Sciatic nerve (tissue), 2 donors: ENCODE results near the gene ENOPH1. TPM values are rescaled to one million over a fixed set of nuclear protein-coding genes. Genes with fewer than 3 reads are reported as not detected.
A peak's percentile ranks its signal among the peaks of the same experiment; 100 is the strongest.
"Not testable (repeated sequence)": the region's sequence is repeated elsewhere in the genome, so short reads cannot be mapped to it uniquely, and the experiment has no call there.

Experiments
- ATAC-seq: fragments of 200-7000 bp; cut with Tn5 transposase; one replicate; pipeline ENCODE4 v1.9.1; 2020; ENCODE audit warnings: mild to moderate bottlenecking, moderate library complexity
- DNase-seq: peaks from one replicate; pipeline ENCODE4 v3.0.0-alpha.2; 2020; ENCODE audit warnings: low spot score
- intact Hi-C: fragments of 100-400 bp; cut with DNase I; formaldehyde crosslinking; loops from one replicate; pipeline ENCODE4 v1.14.2; 2022
- total RNA-seq: library from RNA; stranded (reverse); fragmentation: NEBNext Ultra II Directional; extraction: Animal tissue kit (Norgen Biotek cat#: 25700); gene quantifications from one replicate; pipeline ENCODE4 v1.2.1, GENCODE V29; 2021
- donor health status: DM: no; HTN: no; CAD: no.
- donor health status: DM: no; HTN: no; CAD: no.

Gene ENOPH1
- total RNA-seq, result 30.0 TPM

DNA sequence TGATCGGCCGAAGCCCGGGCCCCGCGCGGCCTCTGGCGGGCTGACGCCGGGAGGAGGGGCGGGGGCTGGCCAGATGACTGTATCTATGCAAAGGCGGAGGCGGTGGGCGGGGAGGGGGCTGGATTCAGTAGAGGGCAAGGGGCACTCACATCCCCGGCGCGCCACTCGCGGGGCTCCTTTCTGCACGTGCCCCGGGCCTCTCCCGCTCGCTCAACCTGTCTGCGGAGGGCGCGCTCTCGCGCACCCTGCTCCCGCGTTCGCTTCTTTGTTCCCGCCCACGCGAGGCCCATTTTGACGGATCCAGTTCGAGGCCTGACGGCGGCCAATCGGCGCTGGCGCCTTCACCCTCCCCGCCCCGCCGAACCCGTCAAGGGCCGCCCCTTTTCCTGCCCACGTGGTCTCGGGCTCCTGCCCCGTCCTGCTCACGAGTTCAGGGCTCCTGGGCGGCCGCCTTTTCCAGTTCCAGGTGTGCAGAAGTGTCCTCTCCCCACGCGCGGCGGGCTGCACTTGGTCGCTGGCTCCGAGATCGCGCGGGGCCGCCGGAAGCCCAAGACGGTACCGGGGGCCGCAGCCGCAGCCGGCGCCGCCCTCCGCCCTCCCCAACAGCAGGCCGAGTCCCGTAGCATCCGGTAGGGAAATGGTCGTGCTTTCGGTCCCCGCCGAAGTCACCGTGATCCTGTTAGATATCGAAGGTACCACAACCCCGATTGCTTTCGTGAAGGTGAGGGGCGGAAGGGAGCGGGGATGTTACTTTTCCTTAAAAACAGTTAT lies at the start of gene ENOPH1, which contains the start of gene HNRNPDL:
Gene ENOPH1, plus strand, starts transcription at position 398 of the 771 bp plus-strand sequence. Its CDS starts 240 bp downstream, at position 638.
Gene HNRNPDL, minus strand, starts transcription at position 270 of the 771 bp plus-strand sequence. CDS start 772 bp downstream, outside the sequence.
- intact Hi-C loops, result no loop called here
- DNase-seq (peak; percentile 99), ATAC-seq (peak; percentile 94)

DNA sequence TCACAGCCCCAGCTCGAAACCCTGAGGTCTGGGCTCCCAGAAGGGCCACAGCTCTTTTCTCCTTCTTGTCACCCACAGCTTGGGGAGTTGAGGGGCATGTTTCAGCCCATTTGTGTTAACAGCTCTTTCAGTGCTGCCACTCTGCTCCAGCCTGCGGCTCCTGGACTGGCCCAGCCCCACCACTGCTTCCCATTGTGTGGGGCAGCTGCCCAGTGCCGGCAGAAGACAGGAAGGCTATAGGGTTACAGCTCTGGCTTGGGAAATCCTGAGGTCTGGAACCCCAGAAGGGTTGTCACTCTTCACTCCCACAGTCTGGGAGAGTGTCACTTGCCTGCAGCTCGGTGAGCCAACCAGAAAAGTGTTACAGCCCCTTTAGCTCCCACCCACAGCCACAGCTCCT lies 49.6 kb upstream of the ENOPH1 start:
- no peak for DNase-seq
- ATAC-seq, result no peak
- intact Hi-C loops, result loop anchor here (5.0 kb wide), 1 partner anchor 421 kb away; no protein-coding TSS in a partner anchor

- ATAC-seq (no peak), DNase-seq (no peak)
- intact Hi-C loops, result loop anchor here (5.0 kb wide), 1 partner anchor 421 kb away; no protein-coding TSS in a partner anchor
Observed at GRCh38 chr4:82381235-82381634, 49.2 kb upstream of the ENOPH1 start.

DNA sequence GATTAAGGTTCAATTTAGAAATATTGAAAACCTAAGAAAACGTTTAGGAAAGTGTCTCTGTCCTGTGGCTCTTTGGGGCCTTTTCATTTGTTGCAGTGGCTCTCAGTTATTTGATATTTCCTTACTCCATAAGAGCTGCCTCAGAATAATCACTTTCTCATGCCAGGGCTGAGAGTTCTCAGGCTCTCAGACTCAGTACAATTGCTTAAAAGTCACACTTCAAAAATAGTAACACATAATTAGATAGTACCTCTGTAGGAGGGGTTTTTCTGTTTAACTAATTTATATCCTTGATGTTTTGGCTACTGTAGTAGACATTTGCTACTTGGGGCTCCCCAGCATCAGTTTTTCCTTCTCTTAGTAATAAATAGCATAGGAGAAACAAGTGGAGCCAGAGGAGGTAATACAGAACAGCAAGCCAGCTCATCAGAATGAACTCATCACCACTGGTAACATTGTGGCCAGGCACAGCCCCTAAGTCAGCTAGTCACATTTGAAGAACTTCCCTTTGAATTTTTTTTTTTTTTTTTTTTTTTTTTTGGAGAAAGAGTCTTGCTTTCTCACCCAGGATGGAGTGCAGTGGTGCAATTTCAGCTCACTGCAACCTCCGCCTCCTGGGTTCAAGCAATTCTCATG lies 48.6 kb upstream of the ENOPH1 start:
- ATAC-seq (no peak), DNase-seq (no peak)
- intact Hi-C loops, result loop anchor here (5.0 kb wide), 1 partner anchor 421 kb away; no protein-coding TSS in a partner anchor

DNA sequence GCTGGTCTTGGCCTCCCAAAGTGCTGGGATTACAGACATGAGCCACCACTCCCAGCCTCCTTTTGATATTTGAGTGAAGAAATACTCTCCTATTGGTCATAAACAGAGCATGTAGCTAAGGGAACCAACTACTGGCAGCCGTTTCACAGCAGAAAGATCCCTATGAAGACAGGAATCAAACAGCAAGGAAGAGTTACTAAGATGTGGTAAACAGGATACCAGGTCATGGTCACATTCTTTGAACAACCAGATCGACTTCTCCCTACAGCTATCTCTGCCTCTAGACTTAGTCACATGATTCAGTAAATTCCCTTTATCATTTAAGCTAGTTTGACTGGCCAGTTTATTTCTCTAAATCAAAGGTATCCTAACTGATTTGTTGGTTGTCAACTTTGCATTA lies 47.6 kb upstream of the ENOPH1 start:
- intact Hi-C loops, result loop anchor here (5.0 kb wide), 1 partner anchor 420 kb away; no protein-coding TSS in a partner anchor
- ATAC-seq (no peak), DNase-seq (no peak)

GRCh38 chr4:82386312-82386711 lies 44.1 kb upstream of the ENOPH1 start:
- DNase-seq, intact Hi-C loops: not testable (repeated sequence)

GRCh38 chr4:82388405-82388804 lies 42.0 kb upstream of the ENOPH1 start:
- DNase-seq (no peak), ATAC-seq (no peak)
- intact Hi-C loops, result no loop called here

More at GRCh38 chr4:82386312-82386711, 44.1 kb upstream of the ENOPH1 start:
- not testable (repeated sequence) for ATAC-seq

DNA sequence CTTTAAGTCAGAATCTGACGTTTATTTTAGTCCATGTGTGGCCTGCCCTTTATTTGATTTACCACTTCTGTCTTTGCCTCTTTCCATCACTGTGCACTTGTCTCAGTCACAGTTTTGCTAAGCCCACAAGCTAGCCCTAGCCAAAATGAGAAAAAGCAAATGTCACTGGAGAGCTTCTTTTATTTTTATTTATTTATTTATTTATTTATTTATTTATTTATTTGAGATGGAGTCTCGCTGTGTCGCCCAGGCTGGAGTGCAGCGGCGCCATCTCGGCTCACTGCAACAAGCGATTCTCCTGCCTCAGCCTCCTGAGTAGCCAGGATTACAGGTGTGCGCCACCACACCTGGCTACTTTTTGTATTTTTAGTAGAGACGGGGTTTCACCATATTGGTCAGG lies 40.3 kb upstream of the ENOPH1 start:
- intact Hi-C loops, DNase-seq, ATAC-seq: not testable (repeated sequence)

- no peak for ATAC-seq
- intact Hi-C loops, result no loop called here
- no peak for DNase-seq
Observed at GRCh38 chr4:82394896-82395295, 35.5 kb upstream of the ENOPH1 start.

GRCh38 chr4:82397527-82397926 lies 32.9 kb upstream of the ENOPH1 start:
- DNase-seq, result no peak
- no peak for ATAC-seq
- intact Hi-C loops, result no loop called here

DNA sequence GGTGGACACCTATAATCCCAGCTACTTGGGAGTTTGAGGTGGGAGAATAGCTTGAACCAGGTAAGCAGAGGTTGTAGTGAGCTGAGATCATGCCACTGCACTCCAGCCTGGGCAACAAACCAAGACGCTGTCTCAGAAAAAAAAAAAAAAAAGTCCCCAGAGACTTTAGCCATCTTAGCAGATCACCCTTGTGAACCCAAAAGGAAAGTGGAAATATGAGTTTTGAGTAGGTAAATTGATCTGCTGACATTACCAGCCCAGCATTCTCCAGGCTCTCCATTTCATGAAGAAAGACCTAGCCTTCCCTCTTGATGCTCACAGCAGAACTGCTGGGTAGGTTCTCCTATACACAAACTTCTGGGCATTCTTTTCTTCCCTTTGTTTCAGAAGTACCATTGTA lies 32.1 kb upstream of the ENOPH1 start:
- intact Hi-C loops, result no loop called here
- DNase-seq (no peak), ATAC-seq (no peak)

- ATAC-seq (no peak), DNase-seq (no peak)
- intact Hi-C loops, result no loop called here
Observed at GRCh38 chr4:82401600-82401999, 28.8 kb upstream of the ENOPH1 start.

DNA sequence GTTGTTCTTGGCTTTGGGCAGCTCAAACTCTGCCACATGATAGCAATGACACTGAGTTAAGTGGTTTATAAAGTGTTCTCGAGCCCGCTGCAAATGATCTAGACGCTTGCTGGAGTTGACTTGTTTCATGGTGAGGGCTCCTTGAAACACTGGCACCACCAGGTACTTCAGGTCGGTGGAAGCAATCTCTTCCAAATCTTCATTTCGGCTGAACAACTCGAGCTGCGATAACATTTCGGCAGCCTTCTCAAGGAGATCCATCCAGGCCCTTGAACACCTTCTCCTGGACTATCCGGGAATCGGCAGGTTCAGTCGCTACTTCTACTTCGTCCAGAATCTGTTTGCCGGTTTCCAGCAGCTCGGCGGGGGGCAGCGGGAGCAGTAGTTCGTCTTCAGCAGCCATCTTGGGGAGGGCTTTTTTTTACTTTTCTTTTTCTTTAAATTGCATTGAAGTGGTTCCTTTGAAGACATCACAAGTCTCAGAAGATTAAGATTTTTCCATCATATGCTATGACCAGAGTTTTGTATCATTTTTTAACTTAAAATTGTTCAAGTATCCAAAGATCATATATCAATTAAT lies 28.1 kb upstream of the ENOPH1 start:
- no peak for ATAC-seq
- intact Hi-C loops, result no loop called here
- no peak for DNase-seq

DNA sequence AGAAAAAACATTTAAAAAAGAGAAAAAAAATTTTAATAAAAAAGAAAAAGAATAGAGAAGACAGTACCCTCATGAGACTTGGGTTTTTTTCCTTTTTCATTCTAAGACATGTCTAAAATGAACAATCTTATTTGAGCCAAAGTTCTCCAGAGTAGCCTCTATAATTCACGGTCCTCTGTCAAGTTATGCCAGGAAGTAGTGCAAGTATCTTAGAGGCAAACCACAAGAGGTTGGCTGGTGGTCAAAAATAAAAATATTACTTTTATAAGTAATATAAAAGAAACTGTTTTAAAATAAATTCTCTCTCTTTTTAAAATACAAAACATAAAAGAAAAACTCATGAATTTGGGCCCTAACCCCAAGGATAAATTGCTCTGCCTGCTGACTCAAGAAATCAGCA lies 26.7 kb upstream of the ENOPH1 start:
- ATAC-seq, result no peak
- intact Hi-C loops, result no loop called here
- DNase-seq, result no peak

GRCh38 chr4:82415061-82415460 lies 15.3 kb upstream of the ENOPH1 start:
- not testable (repeated sequence) for DNase-seq, ATAC-seq
- intact Hi-C loops, result loop anchor here (5.0 kb wide), 1 partner anchor 103 kb away; no protein-coding TSS in a partner anchor

- ATAC-seq (no peak), DNase-seq (no peak)
- intact Hi-C loops, result loop anchor here (5.0 kb wide), 1 partner anchor 104 kb away; no protein-coding TSS in a partner anchor
Observed at GRCh38 chr4:82415922-82416365, 14.4 kb upstream of the ENOPH1 start.

- DNase-seq (no peak), ATAC-seq (no peak)
- intact Hi-C loops, result loop anchor here (5.0 kb wide), 1 partner anchor 107 kb away; no protein-coding TSS in a partner anchor
Observed at GRCh38 chr4:82419451-82419850, 10.9 kb upstream of the ENOPH1 start.

DNA sequence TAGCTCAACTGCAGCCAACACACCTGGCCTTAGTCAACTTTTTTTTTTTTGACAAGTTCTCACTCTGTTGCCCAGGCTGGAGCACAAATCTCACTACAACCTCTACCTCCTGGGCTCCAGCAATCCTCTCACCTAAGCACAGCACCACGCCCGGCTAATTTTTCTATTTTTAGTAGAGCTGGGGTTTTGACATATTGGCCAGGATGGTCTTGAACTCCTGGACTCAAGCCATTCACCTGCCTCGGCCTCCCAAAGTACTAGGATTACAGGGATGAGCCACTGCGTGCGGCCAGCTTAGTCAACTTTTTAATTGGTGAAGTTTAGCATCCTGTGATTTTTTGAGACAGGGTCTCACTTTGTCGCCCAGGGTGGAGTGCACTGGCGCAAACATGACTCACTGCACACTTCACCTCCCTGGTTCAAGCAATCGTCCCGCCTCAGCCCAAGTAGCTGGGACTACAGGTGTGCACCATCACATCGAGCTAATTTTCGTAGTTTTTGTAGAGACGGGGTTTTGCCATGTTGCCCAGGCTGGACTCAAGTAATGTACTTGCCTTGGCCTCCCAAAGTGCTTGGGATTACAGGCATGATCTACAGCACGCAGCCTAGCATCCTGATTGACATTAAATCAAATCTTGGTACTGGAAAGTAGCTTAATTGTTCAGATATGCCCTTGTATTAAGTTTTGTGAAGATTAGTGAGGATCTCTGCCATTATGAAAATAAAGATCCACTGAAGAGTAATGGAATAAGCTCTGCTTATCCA lies 8.4 kb upstream of the ENOPH1 start:
- DNase-seq, result no peak
- ATAC-seq, result no peak
- intact Hi-C loops, result loop anchor here (10.0 kb wide), 1 partner anchor 47 kb away; the partner anchor contains the start of gene HNRNPD

DNA sequence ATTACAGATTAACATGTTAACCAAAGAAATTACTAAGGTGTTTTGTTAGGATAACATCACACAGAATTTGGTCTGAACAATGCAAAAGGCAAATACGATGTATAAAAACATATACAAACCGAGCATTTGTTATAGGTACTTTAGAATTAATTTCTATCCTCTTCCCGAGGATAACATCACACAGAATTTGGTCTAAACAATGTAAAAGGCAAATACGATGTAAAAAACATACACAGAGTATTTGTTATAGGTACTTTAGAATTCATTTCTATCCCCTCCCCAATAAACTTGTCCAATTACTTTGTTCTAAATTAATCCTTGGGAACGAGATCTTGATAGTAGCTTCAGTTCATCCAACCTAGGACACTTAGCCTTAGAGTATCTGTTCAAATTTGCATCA lies 7.8 kb upstream of the ENOPH1 start:
- intact Hi-C loops, result loop anchor here (10.0 kb wide), 1 partner anchor 48 kb away; the partner anchor contains the start of gene HNRNPD
- DNase-seq, result no peak
- ATAC-seq, result no peak
